COLO668 (cell line): ENCODE results near the gene LNX2.

Experiments
- DNase-seq: peaks from one replicate; lab custom pipeline; 2025; ENCODE audit not compliant: unreplicated experiment; lab: John Stamatoyannopoulos, UW

Gene LNX2

GRCh38 chr13:27508802-27509201 is 111.5 kb downstream of the LNX2 start:
- DNase-seq = no peak

GRCh38 chr13:27505792-27506191 is 114.5 kb downstream of the LNX2 start:
- no peak for DNase-seq

GRCh38 chr13:27504868-27505194 is 115.5 kb downstream of the LNX2 start:
- DNase-seq = no peak

GRCh38 chr13:27504128-27504867 is 116.0 kb downstream of the LNX2 start:
- no peak for DNase-seq

GRCh38 chr13:27500806-27501534 is 119.4 kb downstream of the LNX2 start:
- no peak for DNase-seq

GRCh38 chr13:27497563-27498230 is 122.6 kb downstream of the LNX2 start:
- DNase-seq = no peak

GRCh38 chr13:27496536-27497273 is 123.6 kb downstream of the LNX2 start:
- no peak for DNase-seq

- DNase-seq = no peak
Observed at GRCh38 chr13:27496006-27496405, 124.3 kb downstream of the LNX2 start.
